ENCODE measurements around the gene UBE4B. TPM values are rescaled to one million over a fixed set of nuclear protein-coding genes. Genes with fewer than 3 reads are reported as not detected.

The UBE4B gene
- total RNA-seq, 1 experiment from 2014 or later, result 80.8 TPM

DNA sequence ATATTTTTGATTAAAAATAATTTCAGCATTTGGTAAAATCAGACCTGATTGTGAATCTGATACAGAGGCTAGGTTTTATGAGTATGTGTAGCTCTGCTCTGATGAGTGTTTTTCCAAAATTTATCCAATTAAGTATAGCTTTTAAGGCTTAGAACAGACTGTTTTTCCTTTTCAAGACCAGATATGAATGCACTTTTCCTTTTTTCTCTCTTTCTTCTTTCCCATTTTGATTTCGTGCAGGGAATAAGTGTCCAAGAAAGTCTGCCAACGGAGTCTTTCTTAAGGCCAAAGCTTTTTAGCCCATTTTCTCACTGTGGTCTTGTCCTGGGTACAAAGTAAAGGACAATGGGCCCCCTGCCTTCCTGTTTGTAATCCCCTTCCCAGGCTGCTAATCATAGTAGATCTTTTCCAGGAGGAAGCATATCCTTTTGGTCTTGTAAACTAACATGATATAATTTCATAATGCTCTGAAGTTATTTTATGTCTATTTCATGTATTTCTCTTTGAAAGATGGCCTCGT, 180.5 kb downstream of the UBE4B start:
- ATAC-seq (no peak), DNase-seq (ENCODE audit: low spot score) (no peak)
- peak overlapping the region; percentile 73 for H3K27ac Mint-ChIP-seq
- TF ChIP-seq, protein P1, sequence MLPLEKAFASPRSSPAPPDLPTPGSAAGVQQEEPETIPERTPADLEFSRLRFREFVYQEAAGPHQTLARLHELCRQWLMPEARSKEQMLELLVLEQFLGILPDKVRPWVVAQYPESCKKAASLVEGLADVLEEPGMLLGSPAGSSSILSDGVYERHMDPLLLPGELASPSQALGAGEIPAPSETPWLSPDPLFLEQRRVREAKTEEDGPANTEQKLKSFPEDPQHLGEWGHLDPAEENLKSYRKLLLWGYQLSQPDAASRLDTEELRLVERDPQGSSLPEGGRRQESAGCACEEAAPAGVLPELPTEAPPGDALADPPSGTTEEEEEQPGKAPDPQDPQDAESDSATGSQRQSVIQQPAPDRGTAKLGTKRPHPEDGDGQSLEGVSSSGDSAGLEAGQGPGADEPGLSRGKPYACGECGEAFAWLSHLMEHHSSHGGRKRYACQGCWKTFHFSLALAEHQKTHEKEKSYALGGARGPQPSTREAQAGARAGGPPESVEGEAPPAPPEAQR (CRISPR knock-in tag; IDR thresholded peaks at IDR 0.05), result no peak
- TF ChIP-seq SP1 (CRISPR knock-in tag; conservative IDR thresholded peaks at IDR 0.05) (no peak), ZNF232 (CRISPR knock-in tag; IDR thresholded peaks at IDR 0.05) (no peak), OVOL2 (CRISPR knock-in tag; IDR thresholded peaks at IDR 0.05; ENCODE audit: borderline replicate concordance) (no peak), ZNF317 (CRISPR knock-in tag; IDR thresholded peaks at IDR 0.05; ENCODE audit: borderline replicate concordance, low read depth) (no peak), ETV6 (CRISPR knock-in tag; IDR thresholded peaks at IDR 0.05) (no peak), MXD4 (CRISPR knock-in tag; IDR thresholded peaks at IDR 0.05; ENCODE audit: borderline replicate concordance) (no peak), ELF4 (CRISPR knock-in tag; IDR thresholded peaks at IDR 0.05; ENCODE audit: low read depth) (no peak), NR1H2 (CRISPR knock-in tag; IDR thresholded peaks at IDR 0.05) (no peak), NR3C1 (CRISPR knock-in tag; conservative IDR thresholded peaks at IDR 0.05; ENCODE audit: low read depth) (no peak), ZBTB21 (CRISPR knock-in tag; IDR thresholded peaks at IDR 0.05; ENCODE audit: borderline replicate concordance) (no peak), NR2C2 (CRISPR knock-in tag; IDR thresholded peaks at IDR 0.05) (no peak)
- TF ChIP-seq, protein P2, sequence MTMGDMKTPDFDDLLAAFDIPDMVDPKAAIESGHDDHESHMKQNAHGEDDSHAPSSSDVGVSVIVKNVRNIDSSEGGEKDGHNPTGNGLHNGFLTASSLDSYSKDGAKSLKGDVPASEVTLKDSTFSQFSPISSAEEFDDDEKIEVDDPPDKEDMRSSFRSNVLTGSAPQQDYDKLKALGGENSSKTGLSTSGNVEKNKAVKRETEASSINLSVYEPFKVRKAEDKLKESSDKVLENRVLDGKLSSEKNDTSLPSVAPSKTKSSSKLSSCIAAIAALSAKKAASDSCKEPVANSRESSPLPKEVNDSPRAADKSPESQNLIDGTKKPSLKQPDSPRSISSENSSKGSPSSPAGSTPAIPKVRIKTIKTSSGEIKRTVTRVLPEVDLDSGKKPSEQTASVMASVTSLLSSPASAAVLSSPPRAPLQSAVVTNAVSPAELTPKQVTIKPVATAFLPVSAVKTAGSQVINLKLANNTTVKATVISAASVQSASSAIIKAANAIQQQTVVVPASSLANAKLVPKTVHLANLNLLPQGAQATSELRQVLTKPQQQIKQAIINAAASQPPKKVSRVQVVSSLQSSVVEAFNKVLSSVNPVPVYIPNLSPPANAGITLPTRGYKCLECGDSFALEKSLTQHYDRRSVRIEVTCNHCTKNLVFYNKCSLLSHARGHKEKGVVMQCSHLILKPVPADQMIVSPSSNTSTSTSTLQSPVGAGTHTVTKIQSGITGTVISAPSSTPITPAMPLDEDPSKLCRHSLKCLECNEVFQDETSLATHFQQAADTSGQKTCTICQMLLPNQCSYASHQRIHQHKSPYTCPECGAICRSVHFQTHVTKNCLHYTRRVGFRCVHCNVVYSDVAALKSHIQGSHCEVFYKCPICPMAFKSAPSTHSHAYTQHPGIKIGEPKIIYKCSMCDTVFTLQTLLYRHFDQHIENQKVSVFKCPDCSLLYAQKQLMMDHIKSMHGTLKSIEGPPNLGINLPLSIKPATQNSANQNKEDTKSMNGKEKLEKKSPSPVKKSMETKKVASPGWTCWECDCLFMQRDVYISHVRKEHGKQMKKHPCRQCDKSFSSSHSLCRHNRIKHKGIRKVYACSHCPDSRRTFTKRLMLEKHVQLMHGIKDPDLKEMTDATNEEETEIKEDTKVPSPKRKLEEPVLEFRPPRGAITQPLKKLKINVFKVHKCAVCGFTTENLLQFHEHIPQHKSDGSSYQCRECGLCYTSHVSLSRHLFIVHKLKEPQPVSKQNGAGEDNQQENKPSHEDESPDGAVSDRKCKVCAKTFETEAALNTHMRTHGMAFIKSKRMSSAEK (CRISPR knock-in tag; IDR thresholded peaks at IDR 0.05; ENCODE audit: borderline replicate concordance), result no peak
- H3K9me3 Mint-ChIP-seq, result no peaks in the 10 kb centered on the region
- CTCF ChIA-PET, result interaction anchor here (1.6 kb wide), 1 partner anchor 125 kb away, joined by 3 read pairs; no protein-coding TSS in a partner anchor
- POLR2A ChIA-PET, result interaction anchor here (0.6 kb wide), 1 partner anchor 1590 kb away, joined by 3 read pairs; no protein-coding TSS in a partner anchor
- peaks cover 39% of the 10 kb centered on the region for H3K4me1 Mint-ChIP-seq
- peaks cover 4% of the 10 kb centered on the region; the same call in 1 of the 2 replicates for H3K27me3 Mint-ChIP-seq (ENCODE audit: low read depth)
- peak overlapping the region; percentile 29 for H3K4me3 Mint-ChIP-seq
- H3K36me3 Mint-ChIP-seq, result no peaks in the 10 kb centered on the region

DNA sequence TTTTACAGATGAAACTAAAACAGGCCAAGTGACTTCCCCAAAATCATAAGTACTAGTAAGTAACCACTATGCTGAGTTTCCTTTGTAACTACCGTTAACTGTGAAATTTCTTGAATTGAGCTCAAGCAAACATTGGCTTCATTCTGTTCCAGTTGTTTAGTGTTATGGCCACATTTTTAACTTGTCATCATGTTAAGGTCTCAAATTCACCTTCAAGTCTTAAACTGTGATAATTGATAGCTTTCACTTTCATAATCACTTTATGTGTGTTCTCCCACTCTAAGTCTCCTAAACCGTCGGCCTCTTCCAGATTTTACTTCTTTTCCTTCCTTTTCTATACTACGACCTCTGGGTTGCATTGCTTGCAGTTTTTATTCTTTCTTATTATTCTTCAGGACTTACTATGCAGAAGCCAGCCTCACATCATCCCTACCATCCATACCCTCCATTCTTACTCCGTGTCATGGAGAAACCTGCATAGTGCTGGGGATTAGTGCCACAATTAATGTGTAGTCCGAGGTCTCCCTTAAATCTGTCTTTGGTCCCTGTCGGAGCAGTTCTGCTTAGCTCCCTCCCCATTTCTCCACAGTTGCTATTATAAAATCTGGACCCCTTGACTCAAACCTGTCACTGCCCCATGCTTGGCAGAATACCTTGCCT, 183.5 kb downstream of the UBE4B start:
- Mint-ChIP-seq H3K27ac (no peak overlapping the region), H3K4me1 (peaks cover 32% of the 10 kb centered on the region), H3K4me3 (no peak overlapping the region), H3K27me3 (ENCODE audit: low read depth) (no peaks in the 10 kb centered on the region), H3K9me3 (no peaks in the 10 kb centered on the region), H3K36me3 (no peaks in the 10 kb centered on the region)
- ChIA-PET POLR2A (interaction anchor here (0.6 kb wide), 1 partner anchor 19 kb away, joined by 3 read pairs; no protein-coding TSS in a partner anchor), CTCF (interaction anchor here (0.8 to 1.0 kb wide), 3 partner anchors 122 to 266 kb away, joined by 3 to 4 read pairs (median 3); partner anchors contain the start of gene CENPS)
- ATAC-seq (no peak), DNase-seq (ENCODE audit: low spot score) (no peak)
- no peak for TF ChIP-seq CBFB (CRISPR knock-in tag; IDR thresholded peaks at IDR 0.05; ENCODE audit: low read depth)
- no peak for TF ChIP-seq IRF1 (CRISPR knock-in tag; IDR thresholded peaks at IDR 0.05)
- TF ChIP-seq, protein P3, sequence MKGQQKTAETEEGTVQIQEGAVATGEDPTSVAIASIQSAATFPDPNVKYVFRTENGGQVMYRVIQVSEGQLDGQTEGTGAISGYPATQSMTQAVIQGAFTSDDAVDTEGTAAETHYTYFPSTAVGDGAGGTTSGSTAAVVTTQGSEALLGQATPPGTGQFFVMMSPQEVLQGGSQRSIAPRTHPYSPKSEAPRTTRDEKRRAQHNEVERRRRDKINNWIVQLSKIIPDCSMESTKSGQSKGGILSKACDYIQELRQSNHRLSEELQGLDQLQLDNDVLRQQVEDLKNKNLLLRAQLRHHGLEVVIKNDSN (CRISPR knock-in tag; IDR thresholded peaks at IDR 0.05), result no peak
- no peak for TF ChIP-seq NFYB (CRISPR knock-in tag; conservative IDR thresholded peaks at IDR 0.05; ENCODE audit: low read depth)
- no peak for TF ChIP-seq TEAD4 (CRISPR knock-in tag; IDR thresholded peaks at IDR 0.05)
- TF ChIP-seq FOXP1 (CRISPR knock-in tag; IDR thresholded peaks at IDR 0.05; ENCODE audit: borderline replicate concordance), result no peak
- no peak for TF ChIP-seq ELF4 (CRISPR knock-in tag; IDR thresholded peaks at IDR 0.05; ENCODE audit: low read depth)
- TF ChIP-seq ZNF317 (CRISPR knock-in tag; IDR thresholded peaks at IDR 0.05; ENCODE audit: borderline replicate concordance, low read depth), result no peak

Data from WTC11 (cell line).